A549 (cell line): ENCODE data around the gene THRAP3.

ENCODE experiments used
- BHLHE40 ChIP-seq: IDR thresholded peaks from 2 replicates; pipeline ENCODE4 v1.6.1; 2012; ENCODE audit warnings: low read depth, low read length, inconsistent platforms
- CTCF ChIP-seq: fragments of >200 bp; sonication (Bioruptor Twin); formaldehyde crosslinking; IDR thresholded peaks from 3 replicates; pipeline ENCODE4 v1.5.1; 2016
- MAX ChIP-seq: IDR thresholded peaks from 2 replicates; pipeline ENCODE4 v1.6.1; 2012
- POLR2A ChIP-seq: IDR thresholded peaks from 2 replicates; pipeline ENCODE4 v1.6.1; 2012; ENCODE audit warnings: mild to moderate bottlenecking, low read length

- TF ChIP-seq POLR2A, result no peak
- no peak for TF ChIP-seq CTCF
- TF ChIP-seq MAX, result no peak
- no peak for TF ChIP-seq BHLHE40
Measured at GRCh38 chr1:36279789-36280296, 55.6 kb downstream of the THRAP3 start.
